K562 (cell line): ENCODE data around the gene NKD1.

Experiments used
- SMAD1 ChIP-seq: fragments of 150-350 bp; IDR thresholded peaks from 2 replicates; pipeline ENCODE4 v1.6.1; 2014; ENCODE audit warnings: low read length, low read depth; ENCODE audit not compliant: partially characterized antibody
- TRIM24 ChIP-seq, 2 experiments: fragments of 450-650 bp; IDR thresholded peaks; 2 replicates each; pipeline ENCODE4 v1.6.1; 2016
- ZNF592 ChIP-seq: fragments of 450-650 bp; IDR thresholded peaks from 2 replicates; pipeline ENCODE4 v1.6.1; 2017; ENCODE audit warnings: antibody characterized with exemption, mild to moderate bottlenecking

GRCh38 chr16:50583211-50583610 is 35.0 kb downstream of the NKD1 start:
- TF ChIP-seq TRIM24 (IDR thresholded peaks at IDR 0.05) (no peak), ZNF592 (no peak), SMAD1 (no peak)
